ENCODE measurements around the gene CGAS. TPM values are rescaled to one million over a fixed set of nuclear protein-coding genes. Genes with fewer than 3 reads are reported as not detected.

Gene CGAS
- total RNA-seq, 1 experiment from 2014 or later: 19.4 TPM

GRCh38 chr6:73443555-73443954, 8.5 kb downstream of the CGAS start:
- Histone ChIP-seq H3K79me2 (ENCODE audit: low read length) (peaks cover 50% of the 10 kb centered on the region), H3K9ac (ENCODE audit: low read length) (no peak overlapping the region), H2AFZ (ENCODE audit: low read length) (no peak overlapping the region), H3K4me3 (ENCODE audit: low read length) (no peak overlapping the region), H3K4me2 (ENCODE audit: low read length) (no peak overlapping the region), H3K27me3 (ENCODE audit: low read length) (no peaks in the 10 kb centered on the region), H4K20me1 (ENCODE audit: low read length) (0 out of 2 replicates have a peak, but pooled peaks cover 3% of the 10 kb centered on the region), H3K36me3 (ENCODE audit: low read depth, low read length) (peaks cover 12% of the 10 kb centered on the region), H3F3A (ENCODE audit: low read length, unreplicated experiment) (no peaks in the 10 kb centered on the region), H3K9me2 (replicated peaks; ENCODE audit: low read length) (no peaks in the 10 kb centered on the region), H3K4me1 (ENCODE audit: insufficient read depth, low read length) (no peaks in the 10 kb centered on the region), H3K9me3 (ENCODE audit: low read length) (no peaks in the 10 kb centered on the region), H3K27ac (ENCODE audit: low read length) (no peak overlapping the region)
- no peak for TF ChIP-seq EZH2 (IDR thresholded peaks at IDR 0.05; ENCODE audit: low read length, unreplicated experiment)
- no peak for TF ChIP-seq EZH2phosphoT487 (IDR thresholded peaks at IDR 0.05; ENCODE audit: borderline replicate concordance, low read length)
- no peak for TF ChIP-seq CTCF (conservative IDR thresholded peaks at IDR 0.05; ENCODE audit: low read depth, low read length)
- DNase-seq (no peak), ATAC-seq (no peak)
- POLR2A ChIA-PET (ENCODE audit: unreplicated experiment): no interaction called here
- intact Hi-C loops (cut with micrococcal nuclease): no loop called here
- CTCF ChIA-PET: no interaction called here
- no TSS peak for BruUV-seq (replicated peaks)

- Histone ChIP-seq H3K9ac (ENCODE audit: low read length) (no peak overlapping the region), H3K4me2 (ENCODE audit: low read length) (no peak overlapping the region), H3K9me3 (ENCODE audit: low read length) (no peaks in the 10 kb centered on the region), H3K9me2 (replicated peaks; ENCODE audit: low read length) (no peaks in the 10 kb centered on the region), H2AFZ (ENCODE audit: low read length) (no peak overlapping the region), H3K27ac (ENCODE audit: low read length) (no peak overlapping the region), H3K4me1 (ENCODE audit: insufficient read depth, low read length) (no peaks in the 10 kb centered on the region), H3K27me3 (ENCODE audit: low read length) (no peaks in the 10 kb centered on the region), H3F3A (ENCODE audit: low read length, unreplicated experiment) (no peaks in the 10 kb centered on the region), H3K4me3 (ENCODE audit: low read length) (no peak overlapping the region), H4K20me1 (ENCODE audit: low read length) (no peaks in the 10 kb centered on the region), H3K36me3 (ENCODE audit: low read depth, low read length) (peaks cover 11% of the 10 kb centered on the region; the same call in 1 of the 2 replicates), H3K79me2 (ENCODE audit: low read length) (peaks cover 12% of the 10 kb centered on the region; the same call in 1 of the 2 replicates)
- intact Hi-C loops (cut with micrococcal nuclease): no loop called here
- ATAC-seq (no peak), DNase-seq (no peak)
- POLR2A ChIA-PET (ENCODE audit: unreplicated experiment): no interaction called here
- CTCF ChIA-PET: no interaction called here
- BruUV-seq (replicated peaks): no TSS peak
- no peak for TF ChIP-seq EZH2 (IDR thresholded peaks at IDR 0.05; ENCODE audit: low read length, unreplicated experiment)
- TF ChIP-seq CTCF (conservative IDR thresholded peaks at IDR 0.05; ENCODE audit: low read depth, low read length): no peak
- TF ChIP-seq EZH2phosphoT487 (IDR thresholded peaks at IDR 0.05; ENCODE audit: borderline replicate concordance, low read length): no peak
Observed at GRCh38 chr6:73435236-73435635, 16.9 kb downstream of the CGAS start.

- no peak overlapping the region for H3K4me2 ChIP-seq (ENCODE audit: low read length)
- no peak overlapping the region for H3K9ac ChIP-seq (ENCODE audit: low read length)
- no peaks in the 10 kb centered on the region for H3K27me3 ChIP-seq (ENCODE audit: low read length)
- H4K20me1 ChIP-seq (ENCODE audit: low read length): no peaks in the 10 kb centered on the region
- H3K4me3 ChIP-seq (ENCODE audit: low read length): no peak overlapping the region
- ChIA-PET POLR2A (ENCODE audit: unreplicated experiment) (no interaction called here), CTCF (no interaction called here)
- no peaks in the 10 kb centered on the region for H3K9me2 ChIP-seq (replicated peaks; ENCODE audit: low read length)
- H3K27ac ChIP-seq (ENCODE audit: low read length): no peak overlapping the region
- H2AFZ ChIP-seq (ENCODE audit: low read length): no peak overlapping the region
- no peaks in the 10 kb centered on the region for H3F3A ChIP-seq (ENCODE audit: low read length, unreplicated experiment)
- intact Hi-C loops (cut with micrococcal nuclease): no loop called here
- H3K4me1 ChIP-seq (ENCODE audit: insufficient read depth, low read length): no peaks in the 10 kb centered on the region
- no peaks in the 10 kb centered on the region for H3K9me3 ChIP-seq (ENCODE audit: low read length)
- no peaks in the 10 kb centered on the region for H3K79me2 ChIP-seq (ENCODE audit: low read length)
- ATAC-seq (no peak), DNase-seq (no peak)
- BruUV-seq (replicated peaks): TSS peak; percentile 10
- TF ChIP-seq EZH2 (IDR thresholded peaks at IDR 0.05; ENCODE audit: low read length, unreplicated experiment) (no peak), EZH2phosphoT487 (IDR thresholded peaks at IDR 0.05; ENCODE audit: borderline replicate concordance, low read length) (no peak), CTCF (conservative IDR thresholded peaks at IDR 0.05; ENCODE audit: low read depth, low read length) (no peak)
- peaks cover 20% of the 10 kb centered on the region for H3K36me3 ChIP-seq (ENCODE audit: low read depth, low read length)
Observed at GRCh38 chr6:73421534-73421933, 30.6 kb downstream of the CGAS start.
